ENCODE data around the gene POLR3GL.

DNA sequence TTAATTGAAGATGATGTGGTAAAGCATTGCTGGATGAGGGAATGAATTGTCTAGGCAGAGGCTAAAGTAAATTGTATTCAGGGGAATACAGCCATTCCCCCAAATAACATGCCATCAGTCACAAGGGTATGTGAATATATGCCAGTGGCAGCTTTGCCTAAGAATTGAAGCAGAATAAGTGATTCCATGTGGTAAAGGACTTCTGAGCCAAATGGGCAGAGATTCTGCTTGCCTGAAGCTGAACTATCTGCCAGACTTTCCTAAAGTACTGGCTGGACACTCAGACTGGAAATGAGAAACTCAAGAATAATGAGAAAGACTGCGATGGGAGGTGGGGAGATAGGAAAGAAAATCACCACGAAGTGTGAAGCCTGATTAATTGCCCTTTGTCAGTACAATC, 9.1 kb upstream of the POLR3GL start:
- TF ChIP-seq POLR2AphosphoS5 (IDR thresholded peaks at IDR 0.05; ENCODE audit: low read depth, low read length) (no peak), POLR2A (IDR thresholded peaks at IDR 0.05; ENCODE audit: low read depth, low read length) (no peak), SPI1 (IDR thresholded peaks at IDR 0.05; ENCODE audit: low read depth, low read length) (no peak), PAX5 (IDR thresholded peaks at IDR 0.05; ENCODE audit: insufficient read depth, low read length, severe bottlenecking) (no peak), TAF1 (IDR thresholded peaks at IDR 0.05; ENCODE audit: low read depth, low read length) (no peak), POU2F2 (IDR thresholded peaks at IDR 0.05; ENCODE audit: low read depth, low read length) (no peak)

Measured in GM12891 (cell line).